IMR-90 (cell line): Measurements from ENCODE around the gene SETX. TPM values are rescaled to one million over a fixed set of nuclear protein-coding genes. Genes with fewer than 3 reads are reported as not detected.

Source experiments
- ATAC-seq: fragments of 200-7000 bp; cut with Tn5 transposase; 2 replicates; pipeline ENCODE4 v1.9.1; 2020; ENCODE audit warnings: low read depth, mild to moderate bottlenecking, moderate library complexity
- BruUV-seq: library from RNA; stranded (reverse); fragments of 400-500 nt; replicated peaks from 2 replicates; lab custom pipeline; 2021; lab: Mats Ljungman, UMichigan
- CTCF ChIA-PET: fragments of 300-600 bp; formaldehyde crosslinking; extraction: SDS; loops from one replicate; lab custom pipeline; 2021; ENCODE audit warnings: antibody characterized with exemption; lab: Yijun Ruan, JAX
- POLR2A ChIA-PET: fragments of 300-600 bp; sonication (Branson Sonifier 250); formaldehyde crosslinking; loops from one replicate; lab custom pipeline; 2022; ENCODE audit warnings: antibody characterized with exemption; ENCODE audit not compliant: unreplicated experiment; lab: Charles Lee
- DNase-seq: peaks from one replicate; pipeline ENCODE4 v3.0.0; 2013
- H2AFZ ChIP-seq: replicated peaks from 2 replicates; pipeline ENCODE3; 2013; ENCODE audit warnings: low read length, mild to moderate bottlenecking; ENCODE audit not compliant: poor library complexity
- H2AK5ac ChIP-seq: 2 replicates; pipeline ENCODE4 v1.6.1; 2013; ENCODE audit warnings: low read depth, low read length, inconsistent platforms
- H2AK9ac ChIP-seq: replicated peaks from 2 replicates; pipeline ENCODE3; 2013; ENCODE audit warnings: mild to moderate bottlenecking, low read depth, low read length, moderate library complexity; ENCODE audit not compliant: poor library complexity
- H2BK120ac ChIP-seq: 2 replicates; pipeline ENCODE4 v1.6.1; 2013; ENCODE audit warnings: low read depth, low read length, inconsistent platforms
- H2BK15ac ChIP-seq: 3 replicates; pipeline ENCODE4 v1.6.1; 2013; ENCODE audit warnings: low read depth, low read length, inconsistent platforms
- H2BK20ac ChIP-seq: 2 replicates; pipeline ENCODE4 v1.6.1; 2013; ENCODE audit warnings: low read depth, mild to moderate bottlenecking, inconsistent platforms, low read length, moderate library complexity
- H2BK5ac ChIP-seq: 2 replicates; pipeline ENCODE4 v1.6.1; 2013; ENCODE audit warnings: mild to moderate bottlenecking, low read depth, low read length, inconsistent platforms; ENCODE audit not compliant: poor library complexity, severe bottlenecking
- H3K14ac ChIP-seq: replicated peaks from 2 replicates; pipeline ENCODE4 v1.6.1; 2013; ENCODE audit warnings: low read depth, low read length, inconsistent platforms
- H3K18ac ChIP-seq: 2 replicates; pipeline ENCODE4 v1.6.1; 2013; ENCODE audit warnings: low read depth, low read length, control low read depth
- H3K23ac ChIP-seq: 2 replicates; pipeline ENCODE4 v1.6.1; 2013; ENCODE audit warnings: low read depth, low read length, inconsistent platforms
- H3K27ac ChIP-seq: 2 replicates; pipeline ENCODE4 v1.5.1; 2013; ENCODE audit warnings: mild to moderate bottlenecking, control low read depth, low read length; ENCODE audit not compliant: insufficient read depth
- H3K27me3 ChIP-seq: 2 replicates; pipeline ENCODE4 v1.6.1; 2013; ENCODE audit warnings: low read length; ENCODE audit not compliant: control insufficient read depth, insufficient read depth
- H3K36me3 ChIP-seq: 2 replicates; pipeline ENCODE4 v1.6.1; 2013; ENCODE audit warnings: low read length, mixed read lengths; ENCODE audit not compliant: control insufficient read depth, insufficient read depth
- H3K4ac ChIP-seq: 2 replicates; pipeline ENCODE4 v1.6.1; 2013; ENCODE audit warnings: low read depth, low read length, inconsistent platforms
- H3K4me1 ChIP-seq: 2 replicates; pipeline ENCODE4 v1.6.1; 2013; ENCODE audit warnings: low read length, mixed read lengths; ENCODE audit not compliant: control insufficient read depth, insufficient read depth
- H3K4me2 ChIP-seq: 2 replicates; pipeline ENCODE4 v1.6.1; 2013; ENCODE audit warnings: low read depth, mild to moderate bottlenecking, control low read depth, low read length, moderate library complexity
- H3K4me3 ChIP-seq: 2 replicates; pipeline ENCODE4 v1.5.1; 2013; ENCODE audit warnings: low read depth, mild to moderate bottlenecking, control low read depth, low read length, moderate library complexity; ENCODE audit not compliant: insufficient read depth
- H3K56ac ChIP-seq: 2 replicates; pipeline ENCODE4 v1.6.1; 2013; ENCODE audit warnings: low read length, inconsistent platforms; ENCODE audit not compliant: insufficient read depth; ENCODE audit errors: extremely low read depth
- H3K79me1 ChIP-seq, 2 experiments: 2 replicates each; pipeline ENCODE4 v1.6.1; 2013; ENCODE audit warnings: low read length in 2 of 2, inconsistent platforms in 1 of 2, low read depth in 1 of 2
- H3K9ac ChIP-seq: 2 replicates; pipeline ENCODE4 v1.6.1; 2013; ENCODE audit warnings: low read depth, low read length, control low read depth
- H3K9me1 ChIP-seq: 2 replicates; pipeline ENCODE4 v1.6.1; 2013; ENCODE audit warnings: low read length, inconsistent platforms; ENCODE audit not compliant: insufficient read depth
- H3K9me3 ChIP-seq: 2 replicates; pipeline ENCODE4 v1.6.1; 2013; ENCODE audit warnings: low read length; ENCODE audit not compliant: control insufficient read depth, insufficient read depth
- H4K20me1 ChIP-seq: 2 replicates; pipeline ENCODE4 v1.6.1; 2013; ENCODE audit warnings: low read length, inconsistent platforms; ENCODE audit not compliant: insufficient read depth
- H4K5ac ChIP-seq: 2 replicates; pipeline ENCODE4 v1.6.1; 2013; ENCODE audit warnings: mild to moderate bottlenecking, low read depth, low read length, control low read depth
- H4K8ac ChIP-seq, 2 experiments: 2 replicates each; pipeline ENCODE4 v1.6.1; 2013; ENCODE audit warnings: low read depth in 2 of 2, low read length in 2 of 2, control low read depth in 1 of 2, inconsistent platforms in 1 of 2
- H4K91ac ChIP-seq: 2 replicates; pipeline ENCODE4 v1.6.1; 2013; ENCODE audit warnings: low read depth, low read length, inconsistent platforms; ENCODE audit not compliant: insufficient read depth
- BHLHE40 ChIP-seq: fragments of 150-350 bp; IDR thresholded peaks from 2 replicates; pipeline ENCODE4 v1.6.1; 2016; ENCODE audit warnings: mild to moderate bottlenecking, low read depth, low read length
- CEBPB ChIP-seq: IDR thresholded peaks from 2 replicates; pipeline ENCODE4 v1.6.1; 2012; ENCODE audit warnings: low read depth, low read length, improper control_type of control experiment
- FOS ChIP-seq: fragments of 150-350 bp; IDR thresholded peaks from 2 replicates; pipeline ENCODE4 v1.6.1; 2016; ENCODE audit warnings: low read depth, low read length
- MAFK ChIP-seq: IDR thresholded peaks from 2 replicates; pipeline ENCODE4 v1.6.1; 2012; ENCODE audit warnings: low read depth, low read length, improper control_type of control experiment
- MAZ ChIP-seq: IDR thresholded peaks from 2 replicates; pipeline ENCODE4 v1.6.1; 2012; ENCODE audit warnings: low read depth, mild to moderate bottlenecking, low read length, improper control_type of control experiment, moderate library complexity, borderline replicate concordance
- MXI1 ChIP-seq: IDR thresholded peaks from 2 replicates; pipeline ENCODE4 v1.6.1; 2012; ENCODE audit warnings: low read depth, mild to moderate bottlenecking, low read length, moderate library complexity, borderline replicate concordance
- NFE2L2 ChIP-seq: fragments of 150-350 bp; IDR thresholded peaks from 2 replicates; pipeline ENCODE4 v1.6.1; 2016; ENCODE audit warnings: low read depth, mild to moderate bottlenecking, low read length
- POLR2A ChIP-seq: IDR thresholded peaks from 2 replicates; pipeline ENCODE4 v1.6.1; 2012; ENCODE audit warnings: mild to moderate bottlenecking, low read depth, low read length
- RAD21 ChIP-seq: IDR thresholded peaks from 2 replicates; pipeline ENCODE4 v1.6.1; 2012; ENCODE audit warnings: low read length, improper control_type of control experiment
- RCOR1 ChIP-seq: IDR thresholded peaks from 2 replicates; pipeline ENCODE4 v1.6.1; 2012; ENCODE audit warnings: mild to moderate bottlenecking, low read length, improper control_type of control experiment; ENCODE audit not compliant: insufficient replicate concordance
- RFX5 ChIP-seq: IDR thresholded peaks from 2 replicates; pipeline ENCODE4 v1.8.0; 2012; ENCODE audit warnings: low read depth, mild to moderate bottlenecking, low read length, moderate library complexity
- SMC3 ChIP-seq: fragments of 150-350 bp; IDR thresholded peaks from 2 replicates; pipeline ENCODE4 v1.6.1; 2016; ENCODE audit warnings: low read depth, mild to moderate bottlenecking, antibody characterized with exemption, low read length, moderate library complexity
- WGBS, 2 experiments: methylation state at CpG; one replicate each; pipeline versions ENCODE4 v1.1.5 to v1.1.7; 2013; ENCODE audit warnings: missing lambda C conversion rate in 2 of 2; ENCODE audit not compliant: insufficient read length in 1 of 2; ENCODE audit errors: extremely low coverage in 2 of 2; 5-methylcytosine and 5-hydroxymethylcytosine counted together
- dilution Hi-C: fragments of 300-500 bp; cut with HindIII; formaldehyde crosslinking; loops from one replicate; pipeline ENCODE4 v1.14.3; 2018; ENCODE audit warnings: low sequenced_read_pairs; ENCODE audit not compliant: unreplicated experiment
- in situ Hi-C: fragments of 300-500 bp; cut with MboI; formaldehyde crosslinking; loops from 3 replicates; pipeline ENCODE4 v1.14.3; 2019; ENCODE audit warnings: low sequenced_read_pairs, inconsistent platforms, mixed read lengths
- intact Hi-C: fragments of 100-400 bp; cut with micrococcal nuclease; formaldehyde crosslinking; loops from 2 replicates; pipeline ENCODE4 v1.10.0; 2022
- polyA plus RNA-seq, 3 experiments: library from polyadenylated mRNA; depleted of rRNA; stranded (reverse); fragments of >200 nt; gene quantifications; 2 replicates each; pipeline ENCODE4 v1.2.3, GENCODE V29; 2012; ENCODE audit warnings: low replicate concordance in 1 of 3
- total RNA-seq: library from RNA; depleted of rRNA; stranded (reverse); fragments of >200 nt; gene quantifications from 2 replicates; pipeline ENCODE4 v1.2.3, GENCODE V29; 2012
- TF ChIP-seq, protein P1 (sequence below): fragments of 150-350 bp; IDR thresholded peaks from 2 replicates; pipeline ENCODE4 v1.6.1; 2016; ENCODE audit warnings: low read depth, mild to moderate bottlenecking, low read length, moderate library complexity, borderline replicate concordance
- TF ChIP-seq, protein P2 (sequence below): fragments of 150-350 bp; IDR thresholded peaks from 2 replicates; pipeline ENCODE4 v1.6.1; 2017; ENCODE audit warnings: mild to moderate bottlenecking, antibody characterized with exemption, low read length, low read depth

SETX gene
- total and polyA plus RNA-seq, 2 of the 4 experiments (the other 2 are of a cell fraction) = 13.1 to 55.0 TPM

DNA sequence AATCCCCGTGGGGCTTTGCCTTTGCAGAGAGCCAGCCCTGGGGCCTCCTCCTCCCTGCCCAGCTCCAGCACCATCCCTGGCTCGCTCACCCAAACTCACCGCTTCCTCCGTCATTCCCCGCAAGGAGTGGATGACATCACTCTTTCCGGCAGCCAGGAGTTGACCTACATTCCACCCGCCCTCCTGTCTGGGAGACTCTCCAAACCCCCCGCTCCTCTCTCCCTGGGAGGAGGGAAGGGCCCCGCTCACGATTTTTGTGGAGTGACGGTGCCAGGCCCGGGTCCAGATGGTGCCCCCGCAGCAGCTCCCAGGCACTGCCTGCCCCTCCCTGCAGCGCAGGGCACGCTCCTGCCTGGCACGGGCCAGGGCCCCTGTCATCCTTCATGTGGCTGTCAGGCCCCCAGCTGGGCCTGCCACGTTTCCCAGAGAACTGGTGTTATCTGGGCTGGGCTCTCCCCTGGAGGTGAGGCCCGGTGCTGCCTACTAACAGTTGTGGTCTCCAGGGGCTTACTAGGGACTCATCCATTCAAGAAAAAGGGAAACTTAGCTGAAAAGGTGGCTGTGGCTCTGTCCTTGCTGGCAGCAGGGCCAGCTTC is 140.7 kb downstream of the SETX start:
- H3K9ac ChIP-seq = no peak overlapping the region
- no peak overlapping the region for H3K27ac ChIP-seq
- peak overlapping the region; percentile 82 for H2AFZ ChIP-seq
- peak overlapping the region in 1 of 2 experiments; percentile 35; a peak in 1 of 4 replicates for H4K8ac ChIP-seq
- peaks cover 20% of the 10 kb centered on the region for H3K27me3 ChIP-seq
- H4K20me1 ChIP-seq = no peaks in the 10 kb centered on the region
- peak overlapping the region; percentile 15; the same call in 1 of the 2 replicates for H3K4me2 ChIP-seq
- in situ Hi-C loops = no loop called here
- peak overlapping the region; percentile 95 for H2AK9ac ChIP-seq
- peak overlapping the region; percentile 85 for H2AK5ac ChIP-seq
- CTCF ChIA-PET = no interaction called here
- H3K4me3 ChIP-seq = no peak overlapping the region
- H4K5ac ChIP-seq = no peak overlapping the region
- no peak overlapping the region for H2BK15ac ChIP-seq
- no peaks in the 10 kb centered on the region for H3K36me3 ChIP-seq
- peaks cover 14% of the 10 kb centered on the region; the same call in 1 of the 2 replicates for H3K9me1 ChIP-seq
- peak overlapping the region; percentile 40; the same call in 1 of the 2 replicates for H3K4ac ChIP-seq
- no peak overlapping the region for H2BK5ac ChIP-seq
- no TSS peak for BruUV-seq
- no peak overlapping the region for H4K91ac ChIP-seq
- H3K79me1 ChIP-seq = no peaks in the 10 kb centered on the region
- no peak overlapping the region; the same call in 1 of the 2 replicates for H3K14ac ChIP-seq
- ATAC-seq (peak; percentile 96), DNase-seq (peak; percentile 96)
- dilution Hi-C loops = no loop called here
- 0 out of 2 replicates have a peak overlapping the region, but pooled peaks have one; percentile 21 for H2BK20ac ChIP-seq
- WGBS, 2 experiments = 0% methylated on average over 5 of the region's 18 CpGs; no CpG with 5 or more reads in 1 of the 2 experiments
- no peak overlapping the region for H3K18ac ChIP-seq
- POLR2A ChIA-PET = interaction anchor here (0.7 kb wide), 1 partner anchor 46 kb away, joined by 4 read pairs; no protein-coding TSS in a partner anchor
- H3K4me1 ChIP-seq = peaks cover 7% of the 10 kb centered on the region
- H3K9me3 ChIP-seq = no peaks in the 10 kb centered on the region
- peak overlapping the region; percentile 52 for H2BK120ac ChIP-seq
- H3K23ac ChIP-seq = 0 out of 2 replicates have a peak overlapping the region, but pooled peaks have one; percentile 34
- intact Hi-C loops = no loop called here
- H3K56ac ChIP-seq = no peak overlapping the region
- TF ChIP-seq, protein P1, sequence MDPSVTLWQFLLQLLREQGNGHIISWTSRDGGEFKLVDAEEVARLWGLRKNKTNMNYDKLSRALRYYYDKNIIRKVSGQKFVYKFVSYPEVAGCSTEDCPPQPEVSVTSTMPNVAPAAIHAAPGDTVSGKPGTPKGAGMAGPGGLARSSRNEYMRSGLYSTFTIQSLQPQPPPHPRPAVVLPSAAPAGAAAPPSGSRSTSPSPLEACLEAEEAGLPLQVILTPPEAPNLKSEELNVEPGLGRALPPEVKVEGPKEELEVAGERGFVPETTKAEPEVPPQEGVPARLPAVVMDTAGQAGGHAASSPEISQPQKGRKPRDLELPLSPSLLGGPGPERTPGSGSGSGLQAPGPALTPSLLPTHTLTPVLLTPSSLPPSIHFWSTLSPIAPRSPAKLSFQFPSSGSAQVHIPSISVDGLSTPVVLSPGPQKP = no peak
- TF ChIP-seq MAZ = peak; percentile 97
- TF ChIP-seq RCOR1 = no peak
- TF ChIP-seq RFX5 = no peak
- no peak for TF ChIP-seq MAFK
- no peak for TF ChIP-seq SMC3
- TF ChIP-seq, protein P2, sequence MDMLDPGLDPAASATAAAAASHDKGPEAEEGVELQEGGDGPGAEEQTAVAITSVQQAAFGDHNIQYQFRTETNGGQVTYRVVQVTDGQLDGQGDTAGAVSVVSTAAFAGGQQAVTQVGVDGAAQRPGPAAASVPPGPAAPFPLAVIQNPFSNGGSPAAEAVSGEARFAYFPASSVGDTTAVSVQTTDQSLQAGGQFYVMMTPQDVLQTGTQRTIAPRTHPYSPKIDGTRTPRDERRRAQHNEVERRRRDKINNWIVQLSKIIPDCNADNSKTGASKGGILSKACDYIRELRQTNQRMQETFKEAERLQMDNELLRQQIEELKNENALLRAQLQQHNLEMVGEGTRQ = peak; percentile 40; the same call in 1 of the 2 replicates
- peak; percentile 32; the same call in 1 of the 2 replicates for TF ChIP-seq POLR2A
- no peak for TF ChIP-seq NFE2L2
- TF ChIP-seq BHLHE40 = peak; percentile 97
- peak; percentile 55; the same call in 1 of the 2 replicates for TF ChIP-seq FOS
- 0 out of 2 replicates have a peak, but pooled peaks have one; percentile 9 for TF ChIP-seq MXI1
- peak; percentile 30; the same call in 1 of the 2 replicates for TF ChIP-seq CEBPB
- TF ChIP-seq RAD21 = peak; percentile 7; the same call in 1 of the 2 replicates
